Central memory CD8-positive, alpha-beta T cell (primary cell): Measurements from ENCODE around the gene LDB2.

ENCODE experiments used
- ATAC-seq: fragments of 150-1000 bp; cut with Tn5 transposase; replicated peaks from 2 replicates; pipeline ENCODE4 v1.10.0; 2022; ENCODE audit warnings: mild to moderate bottlenecking, moderate FRiP score, moderate number of reproducible peaks; ENCODE audit not compliant: poor library complexity, severe bottlenecking; ENCODE audit errors: extremely low read depth
- DNase-seq, 2 donors: peaks; one replicate each; pipeline ENCODE4 v3.0.0; 2021; ENCODE audit warnings: low spot score in 2 of 2
- H3K27ac Mint-ChIP-seq: one replicate; pipeline ENCODE4 v1.8.0; 2022; ENCODE audit warnings: low read depth, mild to moderate bottlenecking, moderate library complexity, mixed read lengths
- H3K27me3 Mint-ChIP-seq: one replicate; pipeline ENCODE4 v1.8.0; 2022; ENCODE audit warnings: mixed read lengths
- H3K36me3 Mint-ChIP-seq: one replicate; pipeline ENCODE4 v1.8.0; 2022; ENCODE audit warnings: mild to moderate bottlenecking, moderate library complexity, mixed read lengths; ENCODE audit not compliant: insufficient read depth
- H3K4me1 Mint-ChIP-seq: one replicate; pipeline ENCODE4 v1.8.0; 2022; ENCODE audit warnings: mixed read lengths
- H3K4me3 Mint-ChIP-seq: one replicate; pipeline ENCODE4 v1.8.0; 2022; ENCODE audit warnings: mild to moderate bottlenecking, moderate library complexity, mixed read lengths
- H3K9me3 Mint-ChIP-seq: one replicate; pipeline ENCODE4 v1.8.0; 2022; ENCODE audit warnings: mixed read lengths

Gene LDB2

GRCh38 chr4:16669036-16669435 is 229.4 kb downstream of the LDB2 start:
- H3K27ac Mint-ChIP-seq = no peak overlapping the region
- no peak overlapping the region for H3K4me3 Mint-ChIP-seq
- H3K9me3 Mint-ChIP-seq = no peaks in the 10 kb centered on the region
- peaks cover 1% of the 10 kb centered on the region for H3K36me3 Mint-ChIP-seq
- DNase-seq (no peak), ATAC-seq (no peak)
- H3K27me3 Mint-ChIP-seq = peaks cover 20% of the 10 kb centered on the region
- no peaks in the 10 kb centered on the region for H3K4me1 Mint-ChIP-seq

GRCh38 chr4:16668488-16668887 is 230.0 kb downstream of the LDB2 start:
- DNase-seq (no peak), ATAC-seq (no peak)
- Mint-ChIP-seq H3K36me3 (peaks cover 1% of the 10 kb centered on the region), H3K4me1 (no peaks in the 10 kb centered on the region), H3K4me3 (no peak overlapping the region), H3K27ac (no peak overlapping the region), H3K9me3 (no peaks in the 10 kb centered on the region), H3K27me3 (peaks cover 20% of the 10 kb centered on the region)

DNA sequence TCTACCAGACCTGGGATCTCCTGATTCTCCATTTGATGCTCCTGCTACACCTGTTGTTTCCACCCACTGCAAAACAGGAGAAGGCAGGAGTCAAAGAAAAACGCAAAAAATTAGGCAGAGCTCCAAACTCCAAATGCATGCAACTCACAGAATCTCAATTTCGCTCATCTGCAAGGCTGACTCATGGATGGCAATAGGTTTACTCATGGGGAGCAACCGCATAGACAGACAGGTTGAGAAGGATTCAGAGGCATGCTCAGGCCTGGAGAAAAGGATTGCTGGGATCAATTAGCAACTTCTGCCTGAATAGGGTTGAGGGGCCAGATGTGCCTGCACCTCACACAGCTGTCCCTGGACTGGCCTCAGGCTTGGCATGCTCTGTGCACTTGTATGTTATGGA is 231.0 kb downstream of the LDB2 start:
- Mint-ChIP-seq H3K27ac (no peak overlapping the region), H3K9me3 (no peaks in the 10 kb centered on the region), H3K4me1 (no peaks in the 10 kb centered on the region), H3K36me3 (peaks cover 1% of the 10 kb centered on the region), H3K27me3 (peaks cover 11% of the 10 kb centered on the region), H3K4me3 (no peak overlapping the region)
- ATAC-seq = no peak
- DNase-seq = no peak

- DNase-seq = no peak
- H3K27ac Mint-ChIP-seq = no peak overlapping the region
- H3K9me3 Mint-ChIP-seq = no peaks in the 10 kb centered on the region
- peaks cover 1% of the 10 kb centered on the region for H3K36me3 Mint-ChIP-seq
- no peak overlapping the region for H3K4me3 Mint-ChIP-seq
- H3K27me3 Mint-ChIP-seq = peaks cover 10% of the 10 kb centered on the region
- no peaks in the 10 kb centered on the region for H3K4me1 Mint-ChIP-seq
- no peak for ATAC-seq
Measured at GRCh38 chr4:16665942-16666551, 232.4 kb downstream of the LDB2 start.

GRCh38 chr4:16663732-16664131 is 234.7 kb downstream of the LDB2 start:
- H3K4me3 Mint-ChIP-seq = no peak overlapping the region
- no peaks in the 10 kb centered on the region for H3K36me3 Mint-ChIP-seq
- H3K27me3 Mint-ChIP-seq = peaks cover 10% of the 10 kb centered on the region
- no peaks in the 10 kb centered on the region for H3K4me1 Mint-ChIP-seq
- H3K9me3 Mint-ChIP-seq = no peaks in the 10 kb centered on the region
- DNase-seq (no peak), ATAC-seq (no peak)
- H3K27ac Mint-ChIP-seq = no peak overlapping the region

DNA sequence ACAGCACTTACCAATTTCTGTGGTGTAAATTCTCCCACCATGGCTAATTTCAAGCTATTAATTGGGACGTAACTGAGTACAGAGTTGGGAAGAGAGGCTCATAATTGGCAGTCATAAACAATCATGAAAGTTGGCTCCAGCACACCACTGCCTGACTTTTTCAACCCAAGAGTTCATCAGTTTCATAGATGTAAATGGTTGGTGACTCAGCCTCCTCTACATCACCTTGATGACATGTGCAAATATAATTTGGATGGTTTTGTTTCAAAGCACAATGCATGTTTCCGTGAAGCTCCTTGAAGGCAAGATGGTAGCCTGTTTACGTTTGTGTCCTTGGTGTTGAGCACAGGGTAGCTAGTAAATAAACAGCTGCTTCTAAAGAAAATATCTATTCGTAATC is 235.1 kb downstream of the LDB2 start:
- DNase-seq (no peak), ATAC-seq (no peak)

GRCh38 chr4:16661813-16662212 is 236.6 kb downstream of the LDB2 start:
- Mint-ChIP-seq H3K27ac (no peak overlapping the region), H3K4me1 (no peaks in the 10 kb centered on the region), H3K27me3 (peaks cover 8% of the 10 kb centered on the region), H3K4me3 (no peak overlapping the region), H3K36me3 (no peaks in the 10 kb centered on the region), H3K9me3 (no peaks in the 10 kb centered on the region)
- no peak for ATAC-seq
- no peak for DNase-seq

More for the DNA sequence above, 235.1 kb downstream of the LDB2 start:
- Mint-ChIP-seq H3K4me3 (no peak overlapping the region), H3K27me3 (peaks cover 10% of the 10 kb centered on the region), H3K36me3 (no peaks in the 10 kb centered on the region), H3K27ac (no peak overlapping the region), H3K4me1 (no peaks in the 10 kb centered on the region), H3K9me3 (no peaks in the 10 kb centered on the region)

DNA sequence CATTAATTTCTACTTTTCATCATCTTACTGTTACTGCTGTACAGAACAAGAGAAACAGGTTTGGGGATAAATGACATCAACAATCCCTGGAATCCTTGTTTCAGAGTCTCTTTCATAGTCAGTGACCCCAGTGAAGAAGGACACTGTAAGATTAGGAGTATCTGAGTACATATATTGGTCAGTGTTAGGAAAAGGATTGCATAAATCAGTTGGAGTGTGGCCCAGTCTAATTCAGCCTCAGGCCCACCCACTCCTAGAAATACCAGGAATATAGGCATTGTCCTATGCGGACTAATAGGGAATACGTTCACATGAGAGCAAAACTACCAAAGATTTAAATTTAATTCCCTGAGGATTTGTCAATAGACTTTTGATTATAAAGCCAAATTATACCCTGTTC is 237.8 kb downstream of the LDB2 start:
- H3K27ac Mint-ChIP-seq = no peak overlapping the region
- no peaks in the 10 kb centered on the region for H3K9me3 Mint-ChIP-seq
- peaks cover 8% of the 10 kb centered on the region for H3K27me3 Mint-ChIP-seq
- DNase-seq (no peak), ATAC-seq (no peak)
- H3K4me3 Mint-ChIP-seq = no peak overlapping the region
- no peaks in the 10 kb centered on the region for H3K4me1 Mint-ChIP-seq
- H3K36me3 Mint-ChIP-seq = no peaks in the 10 kb centered on the region

DNA sequence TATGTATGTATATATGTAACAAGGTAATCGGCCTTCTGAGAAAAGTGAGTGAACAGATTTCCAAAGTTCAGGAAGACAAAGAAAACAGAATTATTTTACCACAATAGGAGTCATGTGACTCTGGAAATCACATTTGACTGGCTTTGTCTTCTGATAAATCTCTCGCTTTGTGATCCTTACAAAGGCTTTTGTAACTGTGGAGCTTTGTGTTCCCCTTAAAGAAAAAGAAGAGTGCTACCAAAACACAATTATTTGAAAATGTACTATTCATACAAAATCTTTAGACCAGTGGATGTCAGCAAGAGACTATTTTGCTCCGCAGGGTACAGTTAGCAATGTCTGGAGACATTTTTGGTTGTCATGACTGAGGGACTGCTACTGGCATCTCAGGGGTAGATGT is 238.8 kb downstream of the LDB2 start:
- Mint-ChIP-seq H3K4me3 (no peak overlapping the region), H3K36me3 (no peaks in the 10 kb centered on the region), H3K27ac (no peak overlapping the region), H3K9me3 (no peaks in the 10 kb centered on the region), H3K27me3 (peaks cover 8% of the 10 kb centered on the region), H3K4me1 (no peaks in the 10 kb centered on the region)
- no peak for DNase-seq
- no peak for ATAC-seq

- no peaks in the 10 kb centered on the region for H3K4me1 Mint-ChIP-seq
- DNase-seq (no peak), ATAC-seq (no peak)
- H3K4me3 Mint-ChIP-seq = no peak overlapping the region
- H3K9me3 Mint-ChIP-seq = no peaks in the 10 kb centered on the region
- H3K27me3 Mint-ChIP-seq = peaks cover 8% of the 10 kb centered on the region
- H3K27ac Mint-ChIP-seq = no peak overlapping the region
- no peaks in the 10 kb centered on the region for H3K36me3 Mint-ChIP-seq
Measured at GRCh38 chr4:16659079-16659478, 239.4 kb downstream of the LDB2 start.

DNA sequence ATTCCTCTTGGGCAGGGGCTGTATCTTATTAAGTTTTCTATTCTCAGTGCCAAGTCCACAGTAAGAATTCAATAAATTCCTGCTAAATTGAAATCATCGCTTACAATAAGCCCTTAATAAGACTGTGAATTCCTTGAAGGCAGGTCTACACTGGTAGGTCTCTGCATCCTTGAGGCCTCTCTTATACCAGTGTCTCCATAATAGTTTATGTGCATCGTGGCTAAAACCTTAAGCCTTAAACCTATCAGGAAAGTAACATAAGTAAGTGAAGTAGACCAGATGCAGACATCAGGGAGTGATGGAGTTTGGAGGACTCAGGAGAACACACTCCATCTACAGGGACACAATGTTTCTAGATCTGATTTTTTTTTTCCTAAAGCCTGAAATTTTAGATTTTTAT is 240.3 kb downstream of the LDB2 start:
- no peak for DNase-seq
- no peaks in the 10 kb centered on the region for H3K4me1 Mint-ChIP-seq
- no peak for ATAC-seq
- H3K9me3 Mint-ChIP-seq = no peaks in the 10 kb centered on the region
- H3K27ac Mint-ChIP-seq = no peak overlapping the region
- no peaks in the 10 kb centered on the region for H3K36me3 Mint-ChIP-seq
- H3K27me3 Mint-ChIP-seq = peaks cover 8% of the 10 kb centered on the region
- no peak overlapping the region for H3K4me3 Mint-ChIP-seq

DNA sequence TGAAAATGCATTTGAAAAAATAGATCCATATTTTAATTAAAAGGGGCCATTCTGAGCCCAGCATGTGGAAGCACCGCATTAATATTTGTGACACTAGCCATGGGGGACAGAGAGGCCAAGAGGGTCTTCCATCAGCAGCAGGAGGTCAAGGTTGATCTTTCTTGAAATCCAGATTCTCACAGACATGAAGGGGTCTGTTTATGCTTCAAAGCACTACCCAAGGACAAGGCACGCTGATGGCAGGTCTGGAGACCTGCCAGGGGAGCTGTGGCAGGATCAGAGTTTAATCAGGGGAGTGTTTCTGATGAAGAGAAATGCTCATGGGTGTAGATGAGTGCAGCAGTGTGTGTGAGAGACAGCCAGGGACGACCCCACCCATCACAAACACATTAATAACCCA is 243.3 kb downstream of the LDB2 start:
- Mint-ChIP-seq H3K27me3 (peaks cover 8% of the 10 kb centered on the region), H3K4me3 (no peak overlapping the region), H3K36me3 (no peaks in the 10 kb centered on the region), H3K9me3 (no peaks in the 10 kb centered on the region), H3K4me1 (no peaks in the 10 kb centered on the region), H3K27ac (no peak overlapping the region)
- DNase-seq (no peak), ATAC-seq (no peak)

DNA sequence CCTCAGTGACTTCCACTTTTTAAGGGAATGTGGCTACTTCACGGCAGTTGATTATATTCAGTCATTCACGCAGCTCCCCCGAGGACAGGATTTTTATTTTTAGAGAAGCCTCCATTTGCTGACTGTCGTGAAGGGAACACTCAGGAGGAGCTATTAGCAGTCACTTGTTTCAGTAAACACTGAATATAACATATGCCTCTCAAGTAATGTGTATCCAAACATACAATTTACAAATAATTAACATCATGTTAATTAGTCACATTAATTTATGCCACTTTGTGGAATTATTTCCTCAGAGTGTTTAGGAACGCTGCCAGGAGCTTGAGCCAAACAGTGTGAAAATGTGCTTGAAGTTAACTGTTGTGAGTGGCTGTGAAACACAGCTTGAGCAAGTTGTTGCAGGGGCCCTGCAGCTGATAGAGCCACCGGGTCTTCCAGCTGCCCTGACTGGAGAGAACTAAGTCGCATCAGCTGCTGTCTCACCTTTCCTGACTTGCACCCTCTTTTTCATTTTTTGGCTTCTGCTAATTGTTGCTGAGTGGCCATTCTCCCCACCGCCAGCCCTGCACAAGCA is 245.6 kb downstream of the LDB2 start:
- no peak overlapping the region for H3K4me3 Mint-ChIP-seq
- DNase-seq = no peak

More for the DNA sequence above, 245.6 kb downstream of the LDB2 start:
- Mint-ChIP-seq H3K9me3 (no peaks in the 10 kb centered on the region), H3K27ac (no peak overlapping the region), H3K4me1 (no peaks in the 10 kb centered on the region), H3K27me3 (peaks cover 7% of the 10 kb centered on the region), H3K36me3 (no peaks in the 10 kb centered on the region)
- ATAC-seq = no peak
